SK-N-SH treated with all-trans-retinoic acid at 6 μM for 48 hours (cell line): Measurements from ENCODE around the gene ST3GAL4.

Experiments used
- BACH2 ChIP-seq: fragments of 250-450 bp; sonication (Bioruptor Pico); IDR thresholded peaks from 2 replicates; pipeline ENCODE4 v1.9.0; 2021; ENCODE audit warnings: mild to moderate bottlenecking, borderline replicate concordance
- PATZ1 ChIP-seq: fragments of 250-450 bp; sonication (Bioruptor Pico); IDR thresholded peaks from 2 replicates; pipeline ENCODE4 v1.8.0; 2020; ENCODE audit warnings: mild to moderate bottlenecking, moderate library complexity, borderline replicate concordance
- SNAI2 ChIP-seq: fragments of 250-450 bp; sonication (Bioruptor Pico); IDR thresholded peaks from 2 replicates; pipeline ENCODE4 v1.5.0; 2020; ENCODE audit warnings: mild to moderate bottlenecking, moderate library complexity
- ZC3H10 ChIP-seq: fragments of 250-450 bp; sonication (Bioruptor Pico); IDR thresholded peaks from 2 replicates; pipeline ENCODE4 v1.5.1; 2021; ENCODE audit warnings: mild to moderate bottlenecking, moderate library complexity
- ZNF565 ChIP-seq: fragments of 450-650 bp; formaldehyde crosslinking; conservative IDR thresholded peaks from 2 replicates; pipeline ENCODE4 v1.5.0; 2020; ENCODE audit warnings: low read depth, mild to moderate bottlenecking, moderate library complexity

- TF ChIP-seq SNAI2 (CRISPR knock-in tag) (no peak), ZNF565 (CRISPR knock-in tag) (no peak), PATZ1 (no peak), BACH2 (CRISPR knock-in tag) (no peak), ZC3H10 (CRISPR knock-in tag) (no peak)
Measured at GRCh38 chr11:126408901-126409619, 53.6 kb downstream of the ST3GAL4 start.
